Spleen (tissue), 7 donors: ENCODE measurements around the gene GRAMD1B.

Source experiments
- POLR2A ChIP-seq, 3 donors: fragments of 450-650 bp; IDR thresholded peaks; one replicate each; pipeline ENCODE4 v1.5.1; 2017; ENCODE audit warnings: antibody characterized with exemption in 3 of 3, mild to moderate bottlenecking in 1 of 3
- POLR2AphosphoS5 ChIP-seq, 3 donors: sonication (generic); formaldehyde crosslinking; IDR thresholded peaks; one replicate each; pipeline ENCODE4 v1.5.1; 2017; ENCODE audit warnings: antibody characterized with exemption in 3 of 3
- TF ChIP-seq, protein P1 (sequence below), 11 experiments: fragments of 200-600 bp in 7 of 11; fragments of 450-650 bp in 4 of 11; sonication (generic) in 4 of 11; IDR thresholded peaks in 8 of 11; conservative IDR thresholded peaks in 3 of 11; 1 replicate in 7 of 11; 2 replicates in 4 of 11; pipeline versions ENCODE4 v1.4.0 to v1.8.0; 2016 to 2021; ENCODE audit warnings: antibody characterized with exemption in 11 of 11, inconsistent platforms in 4 of 11, mild to moderate bottlenecking in 1 of 11
- donor health status: DM: no; HTN: no; CAD: no; lungs with moderate emphysema.
- donor health status: DM: no; HTN: no; CAD: no.
- donor health status: DM: no; HTN: no; CAD: no.

DNA sequence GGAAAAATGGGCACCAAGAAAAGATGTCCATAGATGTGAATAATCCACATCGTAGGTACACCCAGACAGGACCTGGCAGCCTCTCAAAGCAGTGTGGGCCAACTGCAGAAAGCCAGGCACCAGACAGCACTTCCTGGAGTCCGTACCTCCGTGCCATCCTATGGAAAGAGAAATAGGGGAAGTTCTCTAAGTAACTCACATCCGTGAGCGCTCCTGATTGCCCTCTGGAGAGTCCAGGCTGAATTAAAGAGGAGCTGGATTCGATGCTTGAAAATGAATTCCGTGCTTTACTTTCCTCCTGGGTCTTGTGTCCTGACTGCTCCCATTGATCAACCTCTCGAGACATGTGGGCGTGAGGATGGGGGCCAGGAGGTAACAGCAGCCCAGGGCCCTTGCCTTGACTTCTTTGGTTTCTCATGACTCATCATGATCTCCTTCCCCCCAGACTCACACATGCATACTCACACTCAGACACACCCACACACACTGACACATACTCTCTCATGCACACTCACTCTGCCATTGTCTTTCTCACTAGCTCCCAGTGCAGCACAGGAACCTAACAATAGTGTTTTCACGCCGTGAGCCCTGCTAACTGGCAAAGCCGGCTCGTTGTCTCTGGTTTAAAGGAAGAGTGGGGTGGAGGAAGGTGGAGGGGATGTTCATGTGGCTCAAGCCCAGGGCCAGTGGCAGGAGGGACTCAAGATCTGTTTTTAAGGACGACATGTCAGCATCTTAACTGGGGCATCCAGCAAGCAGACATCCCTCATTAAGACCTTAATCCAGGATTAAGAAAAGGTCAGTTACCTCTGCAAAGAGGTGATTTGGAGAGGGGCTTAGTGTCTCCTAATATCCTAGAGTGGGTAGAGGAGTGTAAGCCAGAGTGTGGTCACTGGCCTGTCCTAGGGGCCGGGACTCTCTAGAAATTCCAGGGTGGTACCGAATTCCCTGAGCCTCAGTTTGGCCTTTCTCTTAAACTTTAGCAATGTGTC, 120.2 kb downstream of the GRAMD1B start:
- TF ChIP-seq, protein P1, sequence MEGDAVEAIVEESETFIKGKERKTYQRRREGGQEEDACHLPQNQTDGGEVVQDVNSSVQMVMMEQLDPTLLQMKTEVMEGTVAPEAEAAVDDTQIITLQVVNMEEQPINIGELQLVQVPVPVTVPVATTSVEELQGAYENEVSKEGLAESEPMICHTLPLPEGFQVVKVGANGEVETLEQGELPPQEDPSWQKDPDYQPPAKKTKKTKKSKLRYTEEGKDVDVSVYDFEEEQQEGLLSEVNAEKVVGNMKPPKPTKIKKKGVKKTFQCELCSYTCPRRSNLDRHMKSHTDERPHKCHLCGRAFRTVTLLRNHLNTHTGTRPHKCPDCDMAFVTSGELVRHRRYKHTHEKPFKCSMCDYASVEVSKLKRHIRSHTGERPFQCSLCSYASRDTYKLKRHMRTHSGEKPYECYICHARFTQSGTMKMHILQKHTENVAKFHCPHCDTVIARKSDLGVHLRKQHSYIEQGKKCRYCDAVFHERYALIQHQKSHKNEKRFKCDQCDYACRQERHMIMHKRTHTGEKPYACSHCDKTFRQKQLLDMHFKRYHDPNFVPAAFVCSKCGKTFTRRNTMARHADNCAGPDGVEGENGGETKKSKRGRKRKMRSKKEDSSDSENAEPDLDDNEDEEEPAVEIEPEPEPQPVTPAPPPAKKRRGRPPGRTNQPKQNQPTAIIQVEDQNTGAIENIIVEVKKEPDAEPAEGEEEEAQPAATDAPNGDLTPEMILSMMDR (IDR thresholded peaks at IDR 0.05 in 8 of 11, conservative IDR thresholded peaks at IDR 0.05 in 3 of 11) = no peak
- TF ChIP-seq POLR2A (IDR thresholded peaks at IDR 0.05) (no peak), POLR2AphosphoS5 (IDR thresholded peaks at IDR 0.05) (no peak)
